ENCODE data around the gene KRTAP10-3.
"Not testable (repeated sequence)": the region's sequence is repeated elsewhere in the genome, so short reads cannot be mapped to it uniquely, and the experiment has no call there.

Gene KRTAP10-3

DNA sequence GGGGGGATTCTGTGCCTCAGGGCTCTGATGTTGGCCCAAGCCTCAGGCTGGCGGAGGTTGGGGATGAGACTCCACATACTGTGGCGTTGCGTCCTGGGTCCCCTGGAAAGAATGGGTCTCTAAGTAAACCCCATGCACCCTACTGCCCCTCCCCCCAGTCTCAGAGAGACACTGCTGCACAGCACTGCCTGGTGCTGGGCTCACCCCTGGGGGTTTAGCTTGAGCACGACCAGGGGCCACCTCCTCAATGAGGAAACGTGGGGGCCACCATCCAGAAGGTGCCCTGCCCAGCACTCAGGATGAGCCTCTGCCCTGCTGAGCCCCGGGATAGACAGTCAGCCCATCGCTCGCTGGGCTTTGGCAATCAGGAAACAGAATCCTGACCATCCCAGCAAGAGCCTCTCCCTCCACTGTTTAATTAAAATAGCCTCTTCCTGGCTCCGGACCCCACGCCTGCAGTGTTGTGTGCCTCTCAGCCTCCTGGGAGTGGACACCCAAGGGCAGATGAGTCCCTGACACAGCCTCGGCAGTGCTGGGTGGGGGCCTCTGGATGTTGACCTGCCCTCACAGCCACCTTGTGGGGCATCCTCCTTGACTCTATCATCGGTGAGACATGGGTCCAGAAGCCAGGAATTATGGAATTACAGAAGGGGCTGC, 11.4 kb upstream of the KRTAP10-3 start:
- no peak for DNase-seq

DNA sequence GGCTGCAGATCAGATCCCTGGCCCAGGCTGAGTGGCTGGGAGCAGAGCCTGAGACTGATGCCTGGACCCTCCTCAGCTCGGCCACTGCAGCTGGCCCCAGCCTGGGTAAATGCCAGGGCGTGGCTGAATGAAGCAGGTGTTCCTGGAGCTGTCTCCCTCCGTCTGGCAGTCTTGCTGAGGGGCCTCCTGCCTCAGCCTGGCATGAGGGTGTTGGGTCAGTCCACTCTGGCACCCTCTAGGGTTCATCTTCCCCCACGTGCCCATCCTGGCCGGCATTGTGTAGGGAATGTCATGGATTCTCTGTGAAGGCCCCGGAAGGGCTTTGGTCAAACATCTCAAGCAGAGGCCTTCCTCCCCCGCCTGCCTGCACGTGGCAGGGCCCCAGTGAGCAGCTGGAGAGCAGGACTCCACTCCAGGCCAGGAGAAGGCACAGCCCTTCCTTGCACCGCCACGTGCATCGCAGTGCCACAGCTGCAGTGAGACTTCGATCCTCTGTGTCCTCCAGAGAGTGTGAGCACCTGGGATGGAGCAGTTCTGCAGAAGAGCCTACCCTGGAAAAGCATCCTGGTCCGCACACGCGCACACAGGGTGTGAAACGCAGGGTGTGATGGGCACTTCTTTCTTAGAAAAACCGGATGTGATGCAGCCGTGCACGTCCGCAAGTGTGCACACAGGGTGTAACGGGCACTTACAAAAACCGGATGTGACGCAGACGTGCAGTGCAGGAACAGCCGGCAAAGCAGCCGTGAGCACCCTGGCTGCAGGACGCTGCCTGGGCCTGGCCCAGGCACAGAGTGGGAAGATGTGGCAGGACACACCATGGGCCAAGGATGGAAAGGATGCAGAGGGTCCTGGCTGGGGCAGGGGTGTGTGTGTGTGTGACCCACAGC, 10.3 kb upstream of the KRTAP10-3 start:
- no peak for DNase-seq

DNA sequence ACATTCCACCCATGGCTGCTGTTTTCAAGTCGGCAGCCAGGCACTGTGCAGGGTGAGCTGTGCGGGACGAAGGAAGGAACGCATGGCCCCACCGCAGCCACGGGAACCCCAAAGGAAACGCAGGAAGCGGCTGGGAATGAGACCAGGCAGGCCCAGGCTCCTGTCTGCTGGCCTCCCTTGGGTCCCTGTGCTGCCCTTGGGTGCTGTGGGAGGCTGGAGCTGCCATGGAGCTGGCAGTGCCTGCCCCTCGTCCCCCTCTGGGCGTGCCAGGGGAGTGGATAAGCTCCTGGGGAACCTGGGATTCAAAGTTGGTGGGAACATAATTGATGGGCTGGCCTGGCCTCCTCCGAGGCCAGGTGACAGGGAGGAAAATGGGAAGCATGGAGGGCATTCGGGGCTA, 9.7 kb upstream of the KRTAP10-3 start:
- DNase-seq: no peak

DNA sequence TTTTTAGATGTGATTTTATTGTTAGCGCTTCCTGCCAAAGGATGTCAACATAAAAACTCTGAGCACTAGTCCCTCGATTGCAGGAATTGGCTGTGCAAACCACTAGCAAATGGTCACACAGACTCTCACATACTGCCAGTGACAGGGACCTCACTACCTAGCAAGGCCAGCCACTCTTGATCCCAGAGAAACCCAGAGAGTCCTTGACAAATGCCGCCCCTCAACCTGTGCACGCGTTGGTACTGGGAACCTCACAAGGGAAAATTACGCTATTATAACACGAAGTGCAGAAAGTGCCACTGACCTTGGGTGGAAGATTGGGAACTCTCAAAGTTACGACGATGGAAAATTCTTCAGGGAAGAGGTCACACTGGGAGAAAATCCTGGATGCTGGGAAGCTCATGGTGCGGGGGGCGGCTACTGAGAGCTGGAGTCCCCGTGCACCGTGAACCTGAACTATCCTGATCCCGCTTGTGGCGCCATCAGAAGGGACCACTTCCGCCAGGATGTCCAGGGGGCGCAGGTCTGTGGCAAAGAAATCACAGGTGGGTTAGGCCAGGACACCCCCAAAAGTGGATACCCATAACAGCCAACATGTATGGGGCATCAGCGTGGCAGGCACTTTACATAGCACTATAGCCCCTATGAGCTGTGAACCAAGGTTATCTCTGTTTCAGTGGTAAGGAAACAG, 9.0 kb upstream of the KRTAP10-3 start:
- no peak for DNase-seq

DNA sequence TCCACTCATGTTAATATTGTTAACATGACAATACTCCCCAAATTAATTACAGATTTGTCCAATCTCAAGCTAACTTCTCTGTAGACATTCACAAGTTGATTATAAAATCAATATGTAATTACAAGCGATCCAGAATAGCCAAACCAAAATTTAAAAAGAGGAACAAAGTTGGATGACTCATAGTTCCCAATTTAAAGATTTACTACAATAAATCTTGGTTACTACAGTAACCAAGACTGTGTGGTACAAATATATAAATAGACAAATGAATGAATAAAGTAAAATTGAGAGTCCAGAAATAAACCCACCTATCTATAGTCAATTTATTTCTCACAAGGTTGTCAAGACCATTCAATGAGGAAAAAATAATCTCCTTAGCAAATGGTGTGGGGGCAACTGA, 7.8 kb upstream of the KRTAP10-3 start:
- DNase-seq: no peak

DNA sequence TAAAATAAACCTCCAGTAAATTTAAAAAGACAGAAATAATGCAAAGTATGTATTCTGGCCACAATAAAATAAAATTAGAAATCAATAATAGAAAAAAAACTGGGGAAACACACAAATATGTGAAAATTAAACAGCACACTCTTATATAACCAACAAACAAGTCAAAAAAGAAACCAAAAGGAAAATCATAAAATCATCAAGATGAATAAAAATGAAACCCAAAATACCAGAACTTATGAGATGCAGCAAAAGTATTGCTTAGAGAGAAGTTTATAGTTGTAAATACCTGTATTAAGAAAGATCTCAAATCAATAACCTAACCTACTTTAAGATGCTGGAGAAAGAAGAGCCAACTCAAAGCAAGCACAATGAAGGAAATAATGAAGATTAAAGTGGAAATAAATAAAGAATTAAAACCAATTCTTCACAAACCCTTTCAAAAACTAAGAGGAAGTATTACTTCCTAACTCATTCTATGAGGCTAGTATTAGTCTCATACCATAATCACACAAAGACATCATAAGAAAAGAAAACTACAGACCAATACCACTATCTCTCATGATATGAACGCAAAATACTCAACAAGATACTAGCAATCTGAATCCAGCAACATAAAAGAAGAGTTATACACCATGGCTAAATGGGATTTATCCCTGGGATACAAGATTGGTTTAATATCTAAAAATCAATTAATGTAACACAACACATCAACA, 6.4 kb upstream of the KRTAP10-3 start:
- DNase-seq: no peak

DNA sequence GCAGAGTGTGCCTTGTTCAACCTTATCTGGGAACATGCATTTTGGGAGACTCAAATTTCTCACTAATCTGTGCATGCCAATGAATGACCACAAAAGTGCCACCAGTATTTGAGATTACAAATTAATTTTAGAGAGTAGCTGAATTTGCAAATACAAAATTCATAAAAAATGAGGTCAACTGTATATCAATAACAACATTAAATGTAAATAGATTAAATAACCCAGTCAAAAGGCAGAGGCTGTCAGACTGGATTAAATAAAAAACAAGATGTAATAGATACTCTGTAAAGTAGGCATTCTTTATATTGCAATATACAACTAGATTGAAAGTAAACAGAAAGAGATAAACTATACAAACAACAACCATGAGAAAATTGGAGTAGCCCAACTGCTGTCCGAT, 5.5 kb upstream of the KRTAP10-3 start:
- DNase-seq: no peak

DNA sequence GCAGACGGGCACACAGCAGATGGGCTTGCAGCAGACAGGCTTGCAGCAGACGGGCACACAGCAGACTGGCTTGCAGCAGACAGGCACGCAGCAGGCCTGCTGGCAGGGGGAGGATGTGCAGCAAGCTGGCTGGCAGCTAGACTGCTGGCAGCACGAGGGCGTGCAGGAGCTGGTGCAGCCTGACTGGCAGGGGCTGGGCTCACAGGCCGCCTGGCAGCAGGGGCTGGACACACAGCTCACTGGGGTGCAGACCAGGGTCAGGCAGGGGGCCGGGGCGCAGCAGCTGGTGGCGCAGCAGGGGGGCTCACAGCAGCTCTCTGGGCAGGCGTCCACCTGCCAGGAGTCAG, 293 bp downstream of the KRTAP10-3 start:
- DNase-seq: not testable (repeated sequence)

DNA sequence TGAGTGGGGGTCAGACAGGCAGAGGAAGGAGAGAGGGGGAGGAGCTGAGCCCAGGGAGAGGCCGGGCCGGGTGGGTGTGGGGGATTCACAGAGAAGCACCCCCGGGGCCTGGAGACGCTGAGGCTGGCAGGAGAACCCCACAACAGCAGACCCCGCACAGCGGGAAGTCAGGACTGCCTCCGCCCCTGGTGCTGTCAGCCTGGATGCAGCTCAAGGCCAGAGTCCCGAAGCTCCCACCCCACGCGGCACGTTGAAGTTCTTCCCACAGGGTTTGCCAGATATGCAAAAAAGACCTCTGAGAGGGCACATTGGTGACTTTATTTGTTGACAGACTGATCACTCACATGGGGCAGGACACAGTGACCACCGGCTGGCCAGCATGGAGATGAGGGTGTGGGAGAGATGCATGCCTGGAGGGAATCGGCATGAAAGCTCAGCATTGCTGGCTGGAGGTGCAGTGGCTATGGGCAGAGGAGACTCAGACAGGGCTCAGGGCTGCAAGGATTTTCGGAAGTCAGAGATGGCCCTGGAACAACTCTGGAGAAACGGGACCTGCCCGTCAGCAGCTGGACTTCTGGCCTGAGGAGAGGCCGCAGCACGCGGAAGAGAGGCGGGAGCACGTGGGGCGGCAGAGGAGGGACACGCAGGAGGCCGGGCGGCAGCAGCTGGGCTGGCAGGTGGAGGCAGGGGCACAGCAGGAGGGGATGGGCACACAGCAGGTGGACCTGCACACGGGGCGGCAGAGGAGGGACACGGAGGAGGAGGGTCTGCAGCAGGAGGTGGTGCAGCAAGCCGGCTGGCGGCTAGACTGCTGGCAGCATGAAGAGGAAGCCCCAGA, 885 bp downstream of the KRTAP10-3 start:
- no peak for DNase-seq

DNA sequence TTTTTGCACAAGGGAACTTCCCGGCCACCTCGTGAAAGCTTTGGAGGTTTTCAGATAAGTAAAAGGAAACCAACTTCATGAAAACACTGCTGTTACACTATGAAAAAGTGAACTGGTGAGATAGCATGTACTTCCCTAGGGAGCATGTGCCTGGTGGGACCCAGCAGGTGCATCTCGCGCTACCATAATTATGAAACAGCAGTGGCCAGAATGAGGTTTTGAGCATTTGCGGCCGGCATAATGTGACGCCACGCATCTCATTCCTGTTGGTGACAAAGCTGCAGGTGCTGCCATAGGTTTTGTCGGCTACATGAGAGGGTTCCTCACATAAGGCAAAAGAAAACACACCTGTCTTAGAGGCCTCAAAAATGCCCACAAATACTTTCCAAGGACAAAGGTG, 1.7 kb downstream of the KRTAP10-3 start:
- no peak for DNase-seq

DNA sequence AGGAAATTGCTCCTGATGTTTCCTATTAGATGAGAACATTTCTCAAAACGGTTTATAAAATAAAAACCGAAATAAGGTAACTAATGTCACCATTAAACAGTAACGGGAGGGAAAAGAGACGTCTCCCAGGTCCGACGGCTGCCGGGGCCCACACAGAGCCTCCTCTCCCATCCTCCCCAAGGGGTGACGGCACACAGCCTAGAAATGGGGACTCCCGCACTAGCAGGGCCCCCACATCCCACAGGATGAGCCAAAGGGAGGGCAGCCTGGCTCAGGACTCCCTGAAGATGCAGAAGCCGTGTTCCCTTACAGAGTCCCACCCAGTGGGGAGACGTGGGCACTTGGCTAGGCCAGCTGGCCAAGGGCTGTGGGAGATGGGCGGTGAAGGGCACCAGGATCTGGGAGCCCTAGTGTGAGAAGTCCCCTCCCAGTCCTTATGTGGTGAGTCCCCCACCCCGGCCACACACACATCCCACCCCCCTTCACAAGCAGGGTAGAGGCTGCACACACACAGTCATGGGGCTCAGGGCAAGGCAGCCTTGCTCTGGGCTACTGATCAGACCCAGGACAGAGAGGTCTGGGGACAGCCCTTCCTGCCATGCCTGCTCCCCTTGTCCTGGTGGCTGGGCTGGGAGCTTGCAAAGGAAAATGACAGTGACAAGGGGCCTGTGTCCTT, 3.3 kb downstream of the KRTAP10-3 start:
- no peak for DNase-seq

DNA sequence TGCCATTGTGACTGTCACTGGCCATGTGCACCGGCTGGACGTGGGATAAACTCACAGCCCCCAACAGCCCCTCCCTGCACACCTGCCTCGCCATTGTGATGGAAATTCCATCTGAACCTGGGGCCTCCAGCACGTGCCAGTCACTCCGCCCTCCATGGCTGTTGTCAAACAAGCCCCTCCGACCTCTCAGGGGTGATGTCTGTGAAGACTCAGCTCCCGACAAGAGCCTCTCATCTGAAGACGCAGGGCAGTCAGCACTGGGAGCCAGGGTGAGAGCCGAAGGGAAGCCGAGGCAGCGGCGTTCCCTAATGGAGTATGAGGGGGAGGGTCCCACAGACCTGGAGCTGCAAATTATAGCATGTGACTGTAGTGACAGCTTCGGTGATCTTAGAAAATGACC, 5.9 kb downstream of the KRTAP10-3 start:
- no peak for DNase-seq

DNA sequence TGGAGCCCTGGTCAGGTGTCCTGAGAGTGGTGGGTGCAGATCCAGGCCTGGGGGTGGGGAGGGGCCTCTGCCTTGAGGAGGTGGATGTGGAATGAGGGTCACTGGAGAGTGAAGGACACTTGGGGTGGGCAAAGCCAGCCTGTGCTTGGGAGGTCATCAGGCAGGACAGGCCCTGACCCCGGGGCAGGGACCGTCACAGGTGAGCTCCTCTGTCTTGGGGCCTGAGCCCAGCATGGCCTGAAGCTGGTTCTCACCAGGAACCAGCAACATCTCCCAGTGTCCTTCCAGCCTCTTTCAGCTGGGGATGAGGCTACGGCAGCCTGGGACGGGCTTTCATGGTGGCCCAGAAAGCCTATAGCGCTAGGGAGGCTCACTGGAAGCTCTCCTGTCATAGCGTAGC, 6.5 kb downstream of the KRTAP10-3 start:
- no peak for DNase-seq

DNA sequence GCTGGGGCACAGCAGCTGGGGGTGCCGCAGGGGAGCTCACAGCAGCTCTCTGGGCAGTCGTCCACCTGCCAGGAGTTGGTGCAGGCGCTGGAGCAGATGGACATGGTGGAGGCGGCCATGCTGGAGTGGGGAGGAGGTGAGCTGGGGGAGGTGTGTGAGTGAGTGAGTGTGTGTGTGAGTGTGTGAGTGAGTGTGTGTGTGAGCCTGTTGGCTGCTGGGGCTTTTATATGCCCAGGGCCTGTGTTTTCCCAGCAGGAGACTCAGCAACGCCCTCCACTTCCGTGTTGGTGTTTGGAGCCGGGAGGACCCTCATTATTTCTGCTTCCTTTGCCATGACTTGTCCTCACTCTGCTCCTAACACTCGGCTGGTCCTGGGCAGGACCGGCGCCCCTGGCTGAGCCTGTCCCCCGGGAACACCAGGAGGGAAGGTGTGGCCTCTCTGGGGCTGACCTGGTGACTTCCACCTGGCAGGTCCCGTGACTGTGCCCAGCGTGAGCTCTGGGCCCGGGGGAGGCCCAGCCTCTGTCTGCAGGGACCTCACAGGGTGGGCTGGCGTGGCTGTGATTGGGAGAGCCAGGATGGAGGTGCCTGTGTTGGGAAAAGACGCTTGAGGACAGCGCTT, 7.1 kb downstream of the KRTAP10-3 start, which contains the start of gene KRTAP10-2:
Gene KRTAP10-2, minus strand, starts transcription at position 166 of the 622 bp plus-strand sequence. Its CDS starts 47 bp downstream, at position 119.
- no peak for DNase-seq

DNA sequence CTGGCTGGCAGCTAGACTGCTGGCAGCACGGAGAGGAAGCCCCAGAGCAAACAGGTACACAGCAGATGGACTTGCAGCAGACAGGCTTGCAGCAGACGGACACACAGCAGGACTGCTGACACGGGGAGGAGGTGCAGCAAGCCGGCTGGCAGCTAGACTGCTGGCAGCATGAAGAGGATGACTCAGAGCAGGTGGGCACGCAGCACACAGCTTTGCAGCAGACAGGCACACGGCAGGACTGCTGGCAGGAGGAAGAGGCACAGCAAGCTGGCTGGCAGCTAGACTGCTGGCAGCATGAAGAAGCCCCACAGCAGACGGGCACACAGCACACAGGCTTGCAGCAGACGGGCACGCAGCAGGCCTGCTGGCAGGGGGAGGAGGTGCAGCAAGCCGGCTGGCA, 7.8 kb downstream of the KRTAP10-3 start:
- no peak for DNase-seq

DNA sequence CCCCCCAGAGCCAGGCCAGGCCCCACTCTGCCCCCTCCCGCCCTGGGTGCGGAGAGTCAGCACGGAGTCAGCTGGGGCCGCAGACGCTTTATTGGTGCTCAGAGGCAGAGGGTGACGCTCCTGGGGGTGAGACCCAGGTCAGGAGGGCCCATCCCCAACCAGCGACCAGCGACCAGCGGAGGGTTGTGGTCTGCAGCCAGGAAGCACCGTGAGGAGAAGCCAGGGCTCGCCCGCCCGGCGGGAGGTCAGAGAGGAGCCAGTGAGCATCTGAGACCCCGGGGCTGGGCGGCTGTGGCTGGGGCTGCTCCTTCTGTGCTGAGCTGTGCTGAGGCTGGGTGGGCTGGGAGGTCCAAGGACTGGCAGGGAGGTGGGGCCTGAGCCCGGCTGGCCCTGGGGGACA, 8.3 kb downstream of the KRTAP10-3 start:
- not testable (repeated sequence) for DNase-seq

DNA sequence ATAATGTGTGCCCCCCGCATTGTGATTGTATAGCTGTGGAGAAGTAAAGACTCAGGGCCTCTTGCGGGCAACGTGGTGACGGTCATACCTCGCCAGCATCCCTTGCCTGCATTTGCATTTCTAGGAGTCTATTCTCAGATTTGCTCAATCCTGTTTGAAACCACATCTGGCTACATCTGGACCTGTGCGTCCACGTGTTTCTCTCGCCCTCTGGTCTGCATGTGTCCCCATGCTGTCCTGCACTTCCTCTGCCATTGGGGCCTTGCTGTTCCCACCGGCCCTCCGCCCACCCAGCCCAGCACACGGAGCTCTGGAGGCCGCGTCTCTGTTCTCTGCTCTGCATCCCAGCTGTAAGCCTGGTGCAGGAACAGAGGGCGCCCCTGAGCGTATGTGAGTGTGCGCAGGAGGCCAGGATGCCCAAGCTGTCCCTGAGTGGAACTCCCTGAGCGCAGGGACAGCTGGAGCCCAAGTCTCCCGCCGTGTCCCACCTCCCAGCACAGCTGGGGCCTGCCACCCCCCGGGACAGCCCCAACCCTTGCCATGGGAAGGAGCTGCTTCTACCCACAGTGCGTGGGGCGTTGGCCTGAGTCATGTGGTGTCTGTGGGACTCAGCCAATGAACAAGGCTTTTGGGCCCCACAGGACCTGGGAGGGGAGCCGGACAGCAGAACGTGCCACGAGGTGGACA, 8.9 kb downstream of the KRTAP10-3 start:
- no peak for DNase-seq

DNA sequence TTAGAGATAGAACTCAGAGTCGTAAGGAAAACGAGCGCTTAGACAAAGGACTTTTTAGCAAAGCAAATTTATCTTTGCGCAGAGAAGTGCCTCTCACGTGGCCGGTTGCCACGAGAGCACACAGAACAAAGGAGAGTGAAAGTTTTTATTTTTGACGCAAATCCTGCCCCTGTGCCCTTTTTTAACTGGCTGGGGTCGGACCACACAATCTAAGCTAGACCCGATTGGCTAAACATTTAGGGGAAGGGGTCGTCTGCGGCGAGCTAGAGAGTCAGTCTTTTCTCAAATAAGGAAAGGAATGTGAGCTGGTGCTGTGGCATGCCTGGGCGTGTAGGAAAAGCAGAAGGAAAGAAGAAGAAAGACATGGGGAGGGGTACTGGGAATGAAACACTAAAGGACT, 9.7 kb downstream of the KRTAP10-3 start:
- no peak for DNase-seq

DNA sequence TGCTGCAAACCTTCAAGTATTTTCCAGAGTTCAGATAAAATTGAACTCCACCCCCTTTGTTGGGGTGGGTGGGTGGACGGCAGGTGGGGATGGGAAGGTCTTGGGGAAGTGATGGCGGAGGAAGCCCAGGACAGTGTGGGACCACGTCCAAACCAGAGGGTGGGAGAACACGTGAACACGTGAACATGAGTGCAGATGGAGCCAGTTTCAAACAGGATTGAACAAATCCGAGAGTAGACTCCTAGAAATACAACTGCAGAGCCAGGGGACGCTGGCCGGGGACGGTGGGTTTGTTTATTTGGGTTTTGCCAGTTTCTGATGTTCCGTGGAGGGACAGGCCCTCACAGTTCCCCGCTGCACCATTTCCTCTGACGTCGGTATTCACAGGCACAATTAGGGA, 10.2 kb downstream of the KRTAP10-3 start:
- no peak for DNase-seq

DNA sequence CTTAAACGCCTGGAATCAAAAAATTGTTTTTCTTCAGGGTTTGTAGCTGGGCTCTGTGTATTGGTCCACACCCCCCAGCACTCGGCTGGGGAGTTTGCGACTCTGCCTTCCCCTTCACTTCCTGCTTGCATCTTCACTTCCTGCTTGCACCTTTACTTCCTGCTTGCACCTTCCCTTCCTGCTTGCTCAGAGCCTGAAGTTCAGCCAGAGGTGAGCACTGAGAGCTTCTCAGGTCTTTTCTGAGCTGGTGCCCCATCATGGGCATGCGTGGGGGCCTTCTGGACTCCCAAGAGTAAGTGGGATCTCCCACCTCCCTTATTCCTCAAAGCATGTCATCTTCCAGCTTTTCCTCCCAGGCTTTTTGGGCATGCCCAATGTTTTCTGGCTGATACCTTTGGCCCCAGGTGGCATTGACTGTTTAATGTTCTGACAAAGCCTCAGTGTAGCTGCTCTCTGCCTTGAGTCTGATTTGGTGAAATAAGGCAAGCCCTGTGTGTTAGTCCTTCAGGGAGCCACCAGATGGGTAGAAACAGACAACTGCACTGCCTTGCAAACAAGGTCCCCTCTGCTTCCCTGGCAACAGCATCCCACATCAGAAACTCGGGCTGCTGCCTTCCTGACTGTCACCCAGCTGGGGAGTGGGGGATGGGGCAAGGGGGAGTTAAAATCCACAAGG, 10.8 kb downstream of the KRTAP10-3 start:
- no peak for DNase-seq
